Right kidney (tissue), 1 donor: ENCODE data around the gene PTK7.
A peak's percentile ranks its signal among the peaks of the same experiment; 100 is the strongest.

Source experiments
- DNase-seq: peaks from one replicate; pipeline ENCODE4 v3.0.0-alpha.2; 2016

PTK7 gene

DNA sequence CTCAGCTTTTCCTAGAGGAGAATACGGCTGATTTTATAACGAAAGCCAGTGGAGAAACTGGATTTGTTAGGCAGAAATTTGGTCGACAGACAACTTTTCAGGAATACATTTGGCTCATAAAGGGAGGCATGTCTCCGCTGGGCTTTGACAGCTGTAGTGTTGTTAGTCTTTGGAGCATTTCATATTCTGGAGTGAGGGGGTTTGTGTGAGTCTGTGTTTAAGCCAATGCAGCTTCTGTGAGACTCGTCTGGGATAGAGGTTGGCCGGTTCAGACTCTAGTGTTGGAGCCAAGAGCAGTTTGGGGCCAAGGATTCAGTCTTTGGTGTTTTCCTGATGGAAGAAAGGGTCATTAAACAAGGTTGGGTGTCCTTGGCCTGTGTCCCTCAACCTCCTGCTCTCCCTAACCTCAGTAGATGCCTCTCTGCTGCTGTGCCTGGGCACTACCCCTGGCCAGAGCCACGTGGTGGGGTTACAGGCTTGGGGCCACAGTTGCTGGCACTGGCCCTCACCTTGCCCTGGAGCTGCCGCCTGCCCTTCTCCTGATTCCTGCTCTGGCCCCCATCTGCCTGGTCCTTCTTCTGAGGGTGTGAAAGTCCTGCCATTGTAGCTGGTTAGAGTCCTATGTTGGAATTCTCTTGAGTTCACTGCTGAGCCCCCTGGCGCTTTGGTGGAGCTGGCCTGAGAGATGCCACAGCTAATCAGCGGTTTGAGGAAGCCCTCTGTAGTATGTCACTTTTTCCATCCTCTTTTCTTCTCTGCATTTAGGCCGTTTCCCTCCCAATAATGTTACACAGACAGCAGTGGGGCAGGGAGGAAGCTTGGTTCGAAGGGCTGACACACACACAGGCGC is 6.9 kb downstream of the PTK7 start:
- DNase-seq, result no peak

DNA sequence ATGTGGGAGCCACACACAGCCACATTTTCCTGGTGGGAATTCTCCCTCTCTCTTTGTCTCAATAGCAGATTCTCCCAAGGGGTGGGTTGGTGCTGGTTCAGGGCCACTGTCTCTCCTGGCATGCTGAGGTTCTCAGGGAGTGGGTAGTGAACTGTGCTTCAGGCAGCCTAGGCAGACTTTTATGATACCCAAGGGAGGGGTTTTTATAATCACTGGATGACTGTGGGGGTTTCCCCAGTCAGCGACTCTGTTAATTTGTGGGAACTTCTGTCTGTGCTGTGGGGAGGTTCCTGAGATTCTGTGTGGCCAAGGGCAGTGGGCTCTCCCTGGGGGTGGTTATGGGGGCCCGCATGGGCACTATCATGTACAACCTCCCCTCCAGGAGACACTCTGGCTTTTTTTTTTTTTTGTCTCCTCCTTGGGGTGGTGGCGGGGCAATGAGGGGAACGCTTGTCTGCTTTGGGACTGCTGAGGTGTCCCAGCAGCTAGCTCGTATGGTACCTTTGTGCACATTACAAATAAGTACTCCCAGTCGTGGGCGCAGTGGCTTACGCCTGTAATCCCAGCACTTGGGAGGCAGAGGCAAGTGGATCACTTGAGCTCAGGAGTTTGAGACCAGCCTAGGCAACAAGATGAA is 10.0 kb downstream of the PTK7 start:
- DNase-seq, result no peak

DNA sequence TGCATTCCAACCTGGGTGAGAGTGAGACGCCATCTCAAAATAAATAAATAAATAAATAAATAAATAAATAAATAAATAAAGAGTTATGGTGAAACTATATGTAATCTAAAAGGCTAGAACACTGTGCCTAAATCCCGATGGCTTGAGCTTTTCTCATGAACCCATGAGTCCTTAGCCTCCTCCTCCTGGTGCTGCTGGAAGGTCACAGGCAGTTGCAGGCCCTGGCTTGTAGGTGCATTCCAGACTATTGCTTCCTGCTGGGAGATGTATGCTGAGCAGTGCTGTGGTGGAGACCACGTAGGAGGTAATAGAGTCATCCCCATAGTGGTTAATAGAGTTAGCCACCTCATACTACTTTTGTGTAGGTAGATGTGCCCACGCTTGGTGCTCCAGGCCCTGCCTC is 12.5 kb downstream of the PTK7 start:
- no peak for DNase-seq

DNA sequence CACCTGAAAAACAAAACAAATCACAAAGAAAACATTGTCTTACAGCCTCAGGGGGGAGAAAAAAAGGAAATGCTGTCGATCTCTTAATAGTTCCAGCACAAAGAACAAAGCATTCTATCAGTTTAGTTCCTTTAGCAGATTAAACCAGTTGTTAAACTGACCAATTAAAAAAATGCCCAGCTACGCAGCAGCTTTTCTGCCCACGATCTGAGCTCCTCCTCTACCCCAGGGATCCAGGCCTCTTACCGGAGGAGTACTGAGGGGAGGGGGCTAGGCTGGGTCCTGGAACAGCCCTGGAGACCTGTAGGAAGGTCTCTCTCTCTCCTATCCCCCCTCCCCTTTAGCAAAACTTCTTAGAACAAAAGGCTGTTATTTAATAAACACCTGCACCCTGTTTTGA is 13.4 kb downstream of the PTK7 start:
- no peak for DNase-seq

DNA sequence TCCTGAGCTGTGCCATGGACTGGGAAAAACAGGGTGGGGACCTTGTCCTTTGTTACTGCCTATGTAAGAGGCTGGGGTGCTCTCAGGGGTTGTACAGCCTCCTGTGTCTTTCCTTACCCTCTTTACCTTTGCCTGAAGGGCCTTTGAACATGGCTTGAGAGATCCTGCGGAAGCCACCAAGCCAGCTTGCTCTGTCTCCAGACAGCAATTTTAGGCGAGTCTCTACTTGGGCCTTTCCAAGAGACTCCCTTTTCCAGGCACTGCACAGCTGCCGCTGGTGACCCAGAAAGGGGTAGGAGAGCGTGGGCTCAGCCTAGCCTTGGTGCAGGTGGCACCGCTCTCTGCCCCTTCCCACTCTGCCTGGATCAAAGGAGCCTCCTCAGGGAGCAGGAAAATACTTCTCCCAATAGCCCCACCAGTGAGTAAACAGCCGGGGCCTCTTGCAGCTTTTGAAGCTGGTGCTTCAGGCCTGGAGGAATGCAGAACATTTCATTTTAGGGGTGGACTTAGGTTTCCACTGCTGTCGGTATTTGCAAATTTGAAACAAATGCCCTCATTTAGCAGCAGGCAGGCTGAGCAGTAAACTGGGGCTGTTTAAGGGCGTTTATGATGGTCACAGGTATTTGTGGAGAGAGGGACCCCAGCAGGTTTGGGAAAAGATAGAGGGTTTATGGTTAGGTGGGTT is 13.9 kb downstream of the PTK7 start:
- DNase-seq, result peak; percentile 67

DNA sequence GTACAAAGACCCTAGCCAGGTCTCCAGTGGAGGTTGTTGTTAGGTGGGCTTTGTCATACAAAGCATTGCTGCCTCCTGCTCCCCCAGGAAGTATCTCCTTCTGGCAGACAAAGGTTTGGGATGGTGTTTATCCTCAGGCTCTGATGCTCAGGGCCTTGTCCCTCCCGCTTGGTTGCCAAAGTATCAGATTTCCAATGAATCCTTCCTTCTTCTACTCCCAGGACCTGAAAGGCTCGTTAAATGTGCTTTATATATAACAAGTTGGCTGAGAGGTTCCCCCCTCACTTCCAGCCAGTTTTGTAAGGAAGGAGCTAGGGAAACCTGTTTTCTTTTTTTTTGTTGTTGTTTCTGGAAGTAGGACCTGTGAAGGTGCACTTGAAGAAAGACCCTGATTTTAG is 14.4 kb downstream of the PTK7 start:
- no peak for DNase-seq

DNA sequence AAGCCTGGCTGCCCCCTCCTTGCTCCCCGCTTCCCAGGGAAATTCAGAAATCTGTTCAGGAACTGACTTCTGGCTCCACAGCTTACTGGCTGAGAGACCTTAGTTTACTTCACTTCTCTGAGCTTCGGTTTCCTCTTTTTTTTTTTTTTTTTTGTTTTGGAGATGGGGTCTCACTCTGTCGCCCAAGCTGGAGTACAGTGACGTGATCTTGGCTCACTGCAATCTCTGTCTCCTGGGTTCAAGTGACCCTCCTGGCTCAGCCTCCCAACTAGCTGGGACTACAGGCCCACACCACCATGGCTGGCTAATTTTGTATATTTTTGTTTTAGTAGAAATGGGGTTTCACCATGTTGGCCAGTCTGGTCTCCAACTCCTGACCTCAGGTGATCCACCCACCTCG is 14.9 kb downstream of the PTK7 start:
- no peak for DNase-seq

DNA sequence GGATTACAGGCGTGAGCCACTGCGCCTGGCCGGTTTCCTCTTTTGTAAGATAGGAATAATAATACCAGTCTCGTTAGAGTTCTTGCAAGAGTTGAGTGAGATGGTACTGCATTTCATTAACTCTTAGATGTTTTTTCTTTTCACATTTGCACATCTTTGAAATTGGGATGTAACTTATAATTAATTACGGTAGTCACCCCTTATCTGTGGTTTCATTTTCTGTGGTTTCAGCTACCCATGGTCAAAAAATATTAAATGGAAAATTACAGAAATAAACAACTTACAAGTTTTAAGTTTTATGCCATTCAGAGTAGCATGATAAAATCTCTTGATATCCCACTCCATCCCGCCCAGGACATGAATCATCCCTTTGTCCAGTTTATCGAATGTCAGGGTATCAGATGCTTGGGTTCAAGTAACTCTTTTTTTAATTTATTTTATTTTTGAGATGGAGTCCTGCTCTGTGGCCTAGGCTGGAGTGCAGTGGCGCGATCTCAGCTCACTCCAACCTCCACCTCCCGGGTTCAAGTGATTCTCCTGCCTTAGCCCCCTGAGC is 15.4 kb downstream of the PTK7 start:
- no peak for DNase-seq

DNA sequence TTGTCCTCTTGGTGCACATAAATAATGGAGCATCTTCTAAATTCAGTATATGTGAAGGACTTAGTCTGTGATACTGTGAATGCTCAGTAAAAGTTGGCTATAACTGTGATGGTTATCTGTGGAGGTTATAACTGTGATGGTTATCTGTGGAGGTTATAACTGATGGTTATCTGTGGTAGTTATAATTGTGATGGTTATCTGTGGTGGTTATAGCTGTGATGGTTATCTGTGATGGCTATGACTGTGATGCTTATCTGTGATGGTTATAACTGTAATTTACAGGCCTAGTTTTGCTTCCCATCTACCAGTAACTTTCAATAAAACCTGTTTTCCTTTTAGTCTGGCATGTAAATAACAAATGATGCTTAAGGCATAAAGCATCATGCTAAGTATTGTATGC is 16.5 kb downstream of the PTK7 start:
- DNase-seq, result no peak

DNA sequence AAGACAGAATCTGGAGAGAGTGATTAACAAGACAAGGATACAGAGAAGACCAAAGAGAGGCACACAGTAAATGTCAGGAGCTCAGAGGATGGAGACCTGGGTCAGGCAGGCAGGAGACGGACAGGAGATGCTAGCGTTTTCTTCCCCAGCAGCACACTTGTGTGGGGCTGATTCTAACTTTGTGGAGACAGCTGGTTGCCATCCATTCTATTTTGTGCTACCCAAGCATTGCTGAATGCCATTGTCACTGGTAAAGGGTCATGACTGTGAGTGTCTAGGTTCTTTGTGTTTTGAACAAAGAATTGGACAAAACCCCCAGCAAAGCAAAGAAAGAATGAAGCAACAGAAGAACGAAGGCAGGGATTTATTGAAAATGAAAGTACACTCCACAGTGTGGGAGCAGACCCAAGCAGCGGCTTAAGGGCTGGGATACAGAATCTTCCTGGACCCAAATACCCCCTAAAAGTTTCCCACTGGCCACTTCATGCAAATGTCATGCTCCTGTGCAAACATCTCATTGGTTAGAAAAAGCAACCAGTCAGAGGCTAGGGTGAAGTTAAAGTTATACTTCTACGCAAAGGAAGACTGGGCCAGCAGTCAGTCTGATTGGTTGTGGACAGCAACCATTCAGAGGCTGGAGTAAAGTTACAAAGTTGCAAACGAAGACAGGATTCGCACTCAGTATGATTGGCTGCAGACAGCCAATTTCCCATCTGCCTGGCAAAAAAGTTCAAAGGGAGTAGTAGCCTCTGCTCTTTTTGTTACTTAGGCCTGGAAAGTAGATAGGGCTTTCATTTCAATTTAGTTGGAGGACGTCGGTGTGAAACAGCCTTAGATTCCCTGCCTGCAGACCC is 17.5 kb downstream of the PTK7 start:
- no peak for DNase-seq

DNA sequence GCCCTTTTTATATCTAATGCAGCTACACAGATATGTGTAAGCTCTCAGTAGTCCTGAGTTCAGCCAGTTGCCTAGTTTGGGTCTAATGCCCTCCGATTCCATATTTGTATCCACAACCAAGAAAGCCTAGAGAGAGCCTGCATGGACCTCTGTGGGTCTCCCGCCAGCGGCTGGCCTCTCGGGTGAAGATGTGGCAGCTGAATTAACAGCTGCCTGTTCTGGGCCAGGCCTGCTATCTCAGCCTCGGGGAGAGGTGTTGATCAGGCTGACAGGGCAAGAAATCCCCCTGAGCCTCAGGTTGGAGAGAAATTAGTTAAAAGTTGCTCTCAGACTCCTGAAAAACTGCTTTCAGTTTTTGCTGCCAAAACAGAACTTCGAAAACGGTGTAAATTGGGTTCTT is 19.8 kb downstream of the PTK7 start:
- DNase-seq, result no peak

DNA sequence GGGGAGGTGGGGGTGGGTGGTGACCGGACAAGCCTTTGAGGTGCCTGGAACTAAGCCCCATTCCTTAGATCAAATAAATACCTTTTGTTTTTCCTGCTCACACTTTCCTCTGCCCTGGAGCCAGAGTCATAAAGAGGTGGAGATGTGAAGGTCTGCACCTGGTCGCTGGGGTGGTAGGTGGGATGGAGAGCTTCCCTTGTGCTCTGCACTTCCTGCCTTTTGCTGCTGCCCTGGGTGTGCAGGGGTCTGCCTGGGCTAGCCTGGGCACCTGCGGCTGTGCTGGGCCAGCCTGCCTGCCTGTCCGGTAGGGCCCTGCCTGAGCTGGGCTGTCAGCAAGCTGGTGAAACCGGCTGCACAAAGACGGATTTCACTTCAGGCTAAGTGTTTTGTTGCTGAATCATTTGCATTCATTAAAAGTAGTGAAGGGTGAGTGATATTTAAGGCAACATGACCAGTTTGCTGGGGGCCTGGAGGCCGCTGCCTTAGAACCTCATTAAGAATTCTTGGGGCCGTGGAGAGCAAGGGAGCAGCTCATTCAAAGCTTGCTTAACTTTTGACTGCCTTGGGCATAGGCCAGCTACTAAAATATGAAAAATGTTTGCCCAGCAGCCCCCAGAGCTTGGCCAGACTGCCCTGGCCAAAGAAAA is 20.5 kb downstream of the PTK7 start:
- peak; percentile 57 for DNase-seq

DNA sequence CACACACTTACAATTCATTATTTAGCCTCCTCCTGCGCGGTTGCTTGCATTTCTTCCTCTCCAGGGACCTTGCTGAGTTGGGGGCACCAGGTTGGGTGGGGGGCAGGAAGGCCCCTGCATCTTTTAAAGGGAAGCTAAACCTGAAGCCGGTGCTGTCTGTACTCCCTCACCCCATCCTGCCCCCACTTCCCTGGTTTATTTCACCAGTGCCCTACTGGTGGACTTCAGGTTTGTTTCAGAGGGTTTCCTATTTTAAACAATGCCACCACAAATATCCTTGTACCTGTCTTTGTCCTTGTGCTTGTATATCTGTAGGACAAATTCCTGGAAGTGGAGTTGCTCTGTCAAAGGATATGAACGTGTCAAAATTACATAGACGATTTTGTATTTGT is 21.0 kb downstream of the PTK7 start:
- no peak for DNase-seq

DNA sequence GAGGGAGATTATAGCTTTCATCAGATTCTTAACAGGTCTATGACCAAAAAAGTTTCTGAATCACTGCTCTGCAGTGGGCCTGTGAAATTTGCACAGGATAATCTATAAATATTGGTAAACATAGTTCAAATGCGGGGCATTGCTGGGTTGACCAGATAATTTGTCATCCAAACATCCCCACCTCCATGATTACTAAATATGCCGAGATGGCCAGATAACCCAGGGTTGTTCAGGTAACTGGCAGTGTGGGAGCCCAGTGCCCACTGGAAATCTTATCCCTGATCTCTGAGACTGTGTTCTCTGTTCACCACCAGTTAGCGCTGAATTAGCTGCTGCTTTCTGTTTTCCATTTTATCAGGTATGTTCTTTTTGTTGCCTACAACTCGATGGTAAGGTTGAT is 21.4 kb downstream of the PTK7 start:
- DNase-seq, result no peak

DNA sequence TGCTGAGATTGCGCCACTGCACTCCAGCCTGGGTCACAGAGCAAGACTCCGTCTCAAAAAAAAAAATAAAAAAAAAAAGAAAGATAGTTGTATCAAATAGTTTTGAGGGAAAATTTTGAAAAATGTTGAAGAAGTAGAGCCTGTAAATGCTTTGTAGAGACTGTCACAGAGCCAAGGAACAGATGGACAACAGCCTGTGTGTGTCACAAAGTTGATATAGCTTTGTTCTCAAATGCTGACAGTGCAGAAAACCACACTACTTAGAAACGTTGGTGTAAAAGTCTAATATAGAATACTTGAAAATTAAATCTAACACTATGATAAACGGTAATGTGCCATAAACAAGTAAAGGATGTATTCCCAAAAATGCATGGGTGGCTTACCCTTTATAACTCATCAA is 25.4 kb downstream of the PTK7 start:
- DNase-seq, result no peak

DNA sequence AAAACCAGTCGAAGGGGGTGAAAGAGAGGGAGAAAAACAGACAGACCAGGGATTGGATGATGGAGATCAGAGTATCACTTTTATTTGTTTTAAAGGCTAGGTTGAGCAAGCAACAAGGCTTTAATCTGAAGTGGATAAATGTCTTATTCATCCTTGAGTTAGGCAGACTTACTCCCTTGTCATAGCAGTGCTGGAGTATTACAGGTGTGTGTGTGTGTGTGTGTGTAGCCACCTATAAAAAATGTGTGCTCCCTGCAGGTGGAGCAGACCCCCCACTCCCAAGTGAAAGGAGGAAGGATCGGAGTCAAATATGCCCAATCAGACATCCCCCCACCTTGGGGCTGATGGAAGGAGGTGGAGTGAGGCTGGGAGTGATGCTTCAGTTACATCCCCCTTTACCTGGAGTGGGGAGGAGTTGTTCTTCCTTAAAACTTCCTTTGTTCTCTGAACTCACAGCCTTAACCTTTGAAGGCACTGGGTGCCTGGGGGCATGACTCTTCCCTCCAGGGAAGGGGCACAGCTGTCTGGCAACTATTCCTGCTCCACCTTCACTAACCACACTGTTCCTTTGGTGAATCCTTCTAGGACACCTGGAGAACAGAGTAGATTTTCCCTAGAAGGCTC is 27.3 kb downstream of the PTK7 start:
- DNase-seq, result no peak

DNA sequence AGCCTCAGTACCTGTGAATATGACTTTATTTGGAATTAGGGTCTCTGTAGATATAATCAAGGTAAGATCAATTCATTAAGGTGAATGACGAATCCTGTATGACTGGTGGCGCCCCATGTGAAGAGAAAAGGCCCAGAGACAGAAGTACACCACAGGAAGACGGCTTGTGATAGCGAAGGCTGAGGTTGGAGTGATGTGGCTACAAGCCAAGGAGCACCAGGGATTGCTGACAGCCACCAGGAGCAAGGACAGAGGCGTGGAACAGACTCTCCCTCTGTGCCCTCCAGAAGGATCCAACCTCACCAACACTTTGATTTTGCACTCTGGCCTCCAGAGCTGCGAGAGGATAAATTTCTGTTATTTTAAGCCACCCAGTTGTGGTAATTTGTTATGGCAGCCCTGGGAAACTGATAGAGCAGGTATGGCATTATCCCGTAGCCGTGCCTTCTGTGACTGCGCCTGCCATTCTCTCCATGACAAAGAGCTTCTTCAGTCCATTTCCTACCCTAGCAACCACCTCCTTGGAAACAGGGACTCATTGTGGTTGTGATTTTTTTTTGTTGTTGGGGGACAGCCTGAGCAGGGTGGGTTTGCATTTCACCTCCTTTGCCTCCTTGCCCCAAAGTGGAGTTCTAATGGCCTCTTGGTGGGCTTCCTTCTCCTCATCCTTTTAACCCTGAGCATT is 29.6 kb downstream of the PTK7 start:
- DNase-seq, result no peak

DNA sequence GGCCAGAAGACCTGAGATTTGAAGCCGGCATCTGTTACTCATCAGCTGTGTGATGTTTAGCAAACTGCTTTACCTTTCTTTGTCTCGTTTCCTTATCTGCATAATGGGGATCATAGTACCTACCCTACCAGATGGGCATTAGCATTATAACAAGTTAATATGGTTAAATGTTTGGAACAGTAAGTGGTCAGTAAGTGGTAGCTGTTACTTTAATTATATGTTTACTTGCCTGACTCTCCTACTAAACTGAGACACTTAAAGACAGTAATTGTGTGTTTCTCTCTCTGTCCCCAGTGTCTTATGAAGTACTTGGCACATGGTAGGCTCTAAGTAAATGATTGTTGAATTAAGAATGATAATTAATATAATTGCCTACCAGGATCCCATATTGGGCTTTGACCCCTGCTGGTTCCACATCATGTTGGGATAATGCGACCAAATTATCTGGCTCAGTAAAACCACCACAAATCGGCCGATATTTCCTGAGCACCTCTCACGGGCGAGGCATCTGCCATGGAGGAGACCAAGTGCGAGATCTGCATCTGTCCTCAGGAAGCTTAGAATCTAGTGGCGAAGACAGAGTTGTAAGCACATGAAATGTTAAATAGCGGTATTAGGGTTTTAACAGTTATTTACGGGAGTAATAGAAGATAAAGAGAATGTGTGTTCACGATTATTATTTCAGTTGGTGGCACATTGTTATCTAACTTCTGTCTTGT is 31.4 kb downstream of the PTK7 start:
- DNase-seq, result no peak

DNA sequence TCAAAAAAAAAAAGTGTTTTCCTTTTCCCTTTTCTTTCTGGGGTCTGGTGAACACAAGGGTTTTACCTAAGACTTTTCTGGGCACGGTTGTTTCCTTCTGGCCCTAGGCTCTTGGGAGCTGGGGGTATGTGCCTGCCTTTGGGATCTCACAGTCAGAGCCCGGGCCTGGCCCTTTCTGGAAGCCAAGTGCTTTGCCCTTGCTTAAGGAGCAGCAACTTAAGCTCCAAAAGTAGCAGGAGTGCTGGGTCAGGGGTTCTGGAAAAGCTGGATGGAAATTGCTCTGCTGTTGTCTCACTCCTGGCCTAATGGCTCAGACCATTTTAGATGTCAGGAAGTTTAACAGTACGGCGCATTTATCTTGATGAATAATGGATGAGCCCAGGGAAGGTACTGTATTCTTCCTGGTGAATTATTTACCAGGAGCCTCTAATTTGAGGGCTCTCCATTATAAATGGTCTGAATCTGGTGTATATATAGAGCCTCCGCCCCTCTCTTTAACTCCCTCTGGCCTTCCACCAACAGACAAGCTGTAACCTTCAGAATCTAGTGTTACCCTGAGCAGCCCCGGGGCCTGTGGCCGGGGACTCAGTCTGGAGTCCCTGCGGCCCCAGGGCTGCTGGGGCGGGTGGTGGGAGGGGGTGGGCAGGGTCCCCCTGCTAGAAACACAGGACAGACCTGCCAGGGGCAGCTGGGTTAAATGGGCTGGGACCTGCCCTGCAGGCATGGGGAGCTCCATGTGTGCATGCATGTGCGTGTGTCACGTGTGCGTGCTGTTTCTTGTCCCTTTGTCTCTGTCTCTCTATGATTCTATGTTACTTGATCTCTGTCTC is 37.5 kb downstream of the PTK7 start:
- DNase-seq, result peak; percentile 44
